MCF 10A (cell line): ENCODE results near the gene PISD. TPM values are rescaled to one million over a fixed set of nuclear protein-coding genes. Genes with fewer than 3 reads are reported as not detected.

ENCODE experiments used
- BruUV-seq: library from RNA; stranded (reverse); fragments of 400-500 nt; replicated peaks from 2 replicates; lab custom pipeline; 2021; lab: Mats Ljungman, UMichigan
- CTCF ChIA-PET: fragments of 300-600 bp; sonication (Branson Sonifier 250); formaldehyde crosslinking; extraction: SDS; loops from one replicate; lab custom pipeline; 2021; ENCODE audit warnings: antibody characterized with exemption, inconsistent platforms; lab: Yijun Ruan, JAX
- POLR2A ChIA-PET: fragments of 300-600, 350-650 bp; sonication (Branson Sonifier 250); formaldehyde crosslinking; extraction: SDS; loops from one replicate; lab custom pipeline; 2020; ENCODE audit warnings: antibody characterized with exemption, inconsistent platforms; lab: Yijun Ruan, JAX
- DNase-seq: peaks from one replicate; pipeline ENCODE4 v3.0.0-alpha.2; 2018; ENCODE audit not compliant: unreplicated experiment
- H3K27ac Mint-ChIP-seq: one replicate; pipeline ENCODE4 v1.8.0; 2022; ENCODE audit warnings: mild to moderate bottlenecking, low read depth, mixed read lengths; ENCODE audit not compliant: unreplicated experiment
- H3K27me3 Mint-ChIP-seq: one replicate; pipeline ENCODE4 v1.8.0; 2022; ENCODE audit warnings: mixed read lengths; ENCODE audit not compliant: insufficient read depth, unreplicated experiment
- H3K36me3 Mint-ChIP-seq: one replicate; pipeline ENCODE4 v1.8.0; 2022; ENCODE audit warnings: mild to moderate bottlenecking, moderate library complexity, mixed read lengths; ENCODE audit not compliant: insufficient read depth, unreplicated experiment
- H3K4me1 Mint-ChIP-seq: one replicate; pipeline ENCODE4 v1.8.0; 2022; ENCODE audit warnings: mixed read lengths; ENCODE audit not compliant: insufficient read depth, unreplicated experiment
- H3K4me3 Mint-ChIP-seq: one replicate; pipeline ENCODE4 v1.8.0; 2022; ENCODE audit warnings: mild to moderate bottlenecking, moderate library complexity, mixed read lengths; ENCODE audit not compliant: unreplicated experiment
- H3K9me3 Mint-ChIP-seq: one replicate; pipeline ENCODE4 v1.8.0; 2022; ENCODE audit warnings: mixed read lengths; ENCODE audit not compliant: unreplicated experiment
- CTCF ChIP-seq: fragments of 200-600 bp; IDR thresholded peaks from one replicate; pipeline ENCODE4 v1.8.0; 2022; ENCODE audit warnings: antibody characterized with exemption, mild to moderate bottlenecking; ENCODE audit not compliant: unreplicated experiment
- intact Hi-C: fragments of 100-400 bp; cut with micrococcal nuclease; formaldehyde crosslinking; loops from 2 replicates; pipeline ENCODE4 v1.14.1; 2022
- total RNA-seq: library from RNA; stranded (reverse); gene quantifications from 2 replicates; pipeline ENCODE4 v1.2.3, GENCODE V29; 2022

The PISD gene
- total RNA-seq, 1 experiment from 2014 or later, result 48.2 TPM

- no peak for DNase-seq
- no peaks in the 10 kb centered on the region for H3K27me3 Mint-ChIP-seq
- H3K9me3 Mint-ChIP-seq, result no peaks in the 10 kb centered on the region
- ChIA-PET POLR2A (interaction anchor here (0.6 to 3.2 kb wide), 16 partner anchors 8 to 447 kb away, joined by 3 to 107 read pairs (median 5); partner anchors contain the start of genes PISD and PRR14L), CTCF (interaction anchor here (1.0 to 1.3 kb wide), 2 partner anchors 14 kb away, joined by 3 to 4 read pairs; no protein-coding TSS in a partner anchor)
- H3K27ac Mint-ChIP-seq, result peak overlapping the region; percentile 91
- H3K4me3 Mint-ChIP-seq, result peak overlapping the region; percentile 33
- intact Hi-C loops, result no loop called here
- H3K4me1 Mint-ChIP-seq, result peaks cover 15% of the 10 kb centered on the region
- peaks cover 78% of the 10 kb centered on the region for H3K36me3 Mint-ChIP-seq
- TF ChIP-seq CTCF, result no peak
- TSS peak; percentile 70 for BruUV-seq
Observed at GRCh38 chr22:31647066-31647465, 14.9 kb downstream of the PISD start.

- TSS peak; percentile 26 for BruUV-seq
- peak overlapping the region; percentile 38 for H3K4me3 Mint-ChIP-seq
Observed at GRCh38 chr22:31646186-31647019, 15.6 kb downstream of the PISD start.

GRCh38 chr22:31639436-31640039 is 22.5 kb downstream of the PISD start:
- ChIA-PET CTCF (interaction anchor here (0.8 to 0.9 kb wide), 2 partner anchors 9 to 256 kb away, joined by 3 to 4 read pairs; no protein-coding TSS in a partner anchor), POLR2A (interaction anchor here (1.0 kb wide), 1 partner anchor 41 kb away, joined by 4 read pairs; no protein-coding TSS in a partner anchor)
- Mint-ChIP-seq H3K4me1 (peaks cover 17% of the 10 kb centered on the region), H3K9me3 (no peaks in the 10 kb centered on the region), H3K27me3 (no peaks in the 10 kb centered on the region), H3K27ac (no peak overlapping the region), H3K4me3 (no peak overlapping the region), H3K36me3 (peaks cover 49% of the 10 kb centered on the region)
- intact Hi-C loops, result loop anchor here (10.0 kb wide), 1 partner anchor 295 kb away; the partner anchor contains the start of gene PATZ1
- DNase-seq, result no peak
- no TSS peak for BruUV-seq
- no peak for TF ChIP-seq CTCF

More at GRCh38 chr22:31646186-31647019, 15.6 kb downstream of the PISD start:
- H3K9me3 Mint-ChIP-seq, result no peaks in the 10 kb centered on the region
- CTCF ChIA-PET, result interaction anchor here (0.7 to 1.1 kb wide), 2 partner anchors 12 to 135 kb away, joined by 3 read pairs; no protein-coding TSS in a partner anchor
- DNase-seq, result peak; percentile 87
- POLR2A ChIA-PET, result interaction anchor here (0.6 to 3.2 kb wide), 19 partner anchors 9 to 448 kb away, joined by 3 to 107 read pairs (median 5); partner anchors contain the start of genes PISD and PRR14L
- H3K36me3 Mint-ChIP-seq, result peaks cover 84% of the 10 kb centered on the region
- no peaks in the 10 kb centered on the region for H3K27me3 Mint-ChIP-seq
- H3K4me1 Mint-ChIP-seq, result peaks cover 15% of the 10 kb centered on the region
- no peak for TF ChIP-seq CTCF
- intact Hi-C loops, result no loop called here
- H3K27ac Mint-ChIP-seq, result peak overlapping the region; percentile 91
